Activated naive CD4-positive, alpha-beta T cell treated with Interleukin-2 at 50 U/mL for 16 hours (primary cell): ENCODE measurements around the gene GMEB2.

Source experiments
- DNase-seq: peaks from one replicate; pipeline ENCODE4 v3.0.0-alpha.2; 2020

The GMEB2 gene

GRCh38 chr20:63610581-63611435, 16.1 kb downstream of the GMEB2 start:
- no peak for DNase-seq

DNA sequence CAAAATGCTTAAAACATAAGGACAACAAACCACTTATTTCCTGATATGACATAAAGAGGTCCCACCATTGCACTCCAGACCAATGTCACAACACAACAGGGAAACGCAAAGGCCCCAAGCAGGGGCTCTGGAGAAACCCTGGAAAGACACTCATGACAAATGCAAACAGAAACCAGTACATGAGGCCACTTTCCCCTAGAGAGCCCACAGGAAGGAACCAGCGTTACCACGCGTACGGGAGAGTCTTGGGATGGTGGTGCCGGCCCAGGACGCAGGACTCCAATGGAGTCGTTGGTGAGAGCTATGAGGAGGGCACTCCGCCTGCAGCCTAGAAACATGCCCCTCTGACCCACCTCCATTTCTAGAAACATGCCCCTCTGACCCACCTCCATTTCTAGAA, 20.2 kb downstream of the GMEB2 start:
- no peak for DNase-seq

DNA sequence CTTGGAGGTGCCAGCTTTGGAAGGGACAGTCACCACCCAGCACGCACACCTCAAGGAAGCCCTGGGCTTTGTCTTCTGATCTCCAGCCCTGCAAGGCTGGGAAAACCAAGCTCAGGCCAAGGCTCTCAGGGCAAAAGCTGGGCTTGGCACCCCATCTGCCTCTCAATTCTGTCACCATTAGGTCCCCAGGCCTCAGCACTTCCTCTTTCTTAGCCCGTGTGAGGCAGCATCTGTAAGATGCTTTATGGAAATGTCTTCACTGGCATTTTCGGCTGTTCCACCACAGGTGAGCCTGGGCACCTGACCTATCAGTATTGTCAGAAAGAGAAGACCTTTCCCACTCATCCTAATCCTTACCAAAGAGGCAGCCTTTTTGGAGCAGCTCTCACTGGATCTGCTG, 24.6 kb downstream of the GMEB2 start:
- DNase-seq, result no peak

DNA sequence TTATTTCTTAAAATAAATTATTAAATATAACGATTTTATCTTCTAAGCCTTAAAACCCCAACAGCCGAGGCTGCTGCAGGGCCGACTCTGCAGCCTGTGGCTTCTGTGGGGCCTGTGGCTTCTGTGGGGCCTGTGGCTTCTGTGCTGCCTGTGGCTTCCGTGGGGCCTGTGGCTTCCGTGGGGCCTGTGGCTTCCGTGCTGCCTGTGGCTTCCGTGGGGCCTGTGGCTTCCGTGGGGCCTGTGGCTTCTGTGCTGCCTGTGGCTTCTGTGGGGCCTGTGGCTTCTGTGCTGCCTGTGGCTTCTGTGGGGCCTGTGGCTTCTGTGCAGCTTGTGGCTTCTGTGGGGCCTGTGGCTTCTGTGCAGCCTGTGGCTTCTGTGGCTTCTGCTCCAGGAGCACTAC, 25.2 kb downstream of the GMEB2 start:
- DNase-seq, result peak; percentile 10

DNA sequence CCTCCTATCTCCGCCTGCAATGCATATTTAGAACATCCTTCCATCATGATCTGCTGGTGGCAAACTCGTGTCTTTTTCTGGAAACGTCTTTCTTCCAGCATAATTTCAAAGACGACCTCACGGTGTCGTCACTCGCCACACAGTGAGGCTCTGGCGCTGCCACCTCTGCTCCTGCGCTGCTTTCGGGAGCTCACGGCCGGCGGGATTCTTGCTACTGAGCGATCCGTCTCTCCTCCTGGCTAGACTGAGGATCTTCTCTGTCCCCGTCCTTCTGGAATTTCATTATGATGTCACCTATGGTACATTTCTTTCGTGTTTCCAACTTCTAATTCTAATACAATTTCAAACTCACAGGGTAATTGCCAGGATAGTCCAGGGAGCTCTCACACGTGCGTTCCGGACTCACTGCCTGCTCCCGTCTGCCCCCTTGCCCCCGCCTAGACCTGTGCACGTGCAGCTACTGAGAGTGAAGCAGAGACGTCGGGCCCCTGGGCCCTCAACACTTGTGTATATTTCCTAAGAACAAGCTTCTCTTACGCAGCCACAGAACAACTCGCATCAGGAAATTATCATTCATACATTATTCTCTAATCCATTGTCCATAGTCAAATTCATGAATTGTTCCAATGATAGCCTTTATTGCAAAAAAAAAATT, 27.4 kb downstream of the GMEB2 start:
- DNase-seq, result no peak

DNA sequence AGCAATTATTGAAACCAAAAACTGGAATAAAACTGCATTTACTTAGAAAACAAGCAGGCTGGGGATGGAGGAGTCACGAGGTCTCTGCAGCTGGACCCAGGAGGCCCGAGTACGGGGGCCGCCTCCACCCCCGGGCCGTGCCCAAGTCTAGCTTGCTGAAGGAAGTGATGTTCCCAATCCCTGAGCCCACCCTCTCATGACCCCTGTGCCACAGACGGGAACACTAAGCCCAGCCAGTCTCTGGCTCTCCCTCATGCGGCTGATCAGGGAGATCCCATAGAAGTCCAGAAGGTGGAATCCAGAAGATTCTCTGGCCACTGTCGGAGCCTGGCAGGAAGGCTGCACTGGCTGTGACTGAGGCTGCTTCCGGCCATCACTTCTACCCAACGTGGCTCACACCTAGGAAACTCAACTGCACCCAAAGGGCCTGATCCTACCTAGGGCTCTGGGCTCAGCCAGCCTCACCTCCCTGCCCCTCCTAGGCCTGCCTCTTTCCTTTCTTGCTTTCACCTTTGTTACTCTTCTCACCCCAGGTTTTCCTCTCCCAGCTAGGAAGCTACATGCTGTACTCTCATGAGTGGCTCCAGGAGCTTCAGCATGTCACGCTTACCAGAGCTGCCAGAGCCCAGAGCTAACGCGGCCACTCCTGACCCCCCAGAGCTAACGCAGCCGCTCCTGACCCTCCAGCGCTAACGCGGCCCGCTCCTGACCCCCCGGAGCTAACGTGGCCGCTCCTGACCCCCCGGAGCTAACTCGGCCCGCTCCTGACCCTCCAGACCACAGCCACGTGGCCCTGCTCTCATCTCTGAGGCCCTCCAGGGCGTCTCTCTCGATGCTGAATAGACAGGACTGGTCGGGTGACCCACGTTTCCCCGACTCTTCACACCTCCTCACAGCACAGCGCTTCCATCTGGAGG, 28.2 kb downstream of the GMEB2 start:
- DNase-seq, result no peak

GRCh38 chr20:63597651-63598478, 29.0 kb downstream of the GMEB2 start:
- no peak for DNase-seq

GRCh38 chr20:63596423-63596822, 30.5 kb downstream of the GMEB2 start:
- DNase-seq, result no peak

DNA sequence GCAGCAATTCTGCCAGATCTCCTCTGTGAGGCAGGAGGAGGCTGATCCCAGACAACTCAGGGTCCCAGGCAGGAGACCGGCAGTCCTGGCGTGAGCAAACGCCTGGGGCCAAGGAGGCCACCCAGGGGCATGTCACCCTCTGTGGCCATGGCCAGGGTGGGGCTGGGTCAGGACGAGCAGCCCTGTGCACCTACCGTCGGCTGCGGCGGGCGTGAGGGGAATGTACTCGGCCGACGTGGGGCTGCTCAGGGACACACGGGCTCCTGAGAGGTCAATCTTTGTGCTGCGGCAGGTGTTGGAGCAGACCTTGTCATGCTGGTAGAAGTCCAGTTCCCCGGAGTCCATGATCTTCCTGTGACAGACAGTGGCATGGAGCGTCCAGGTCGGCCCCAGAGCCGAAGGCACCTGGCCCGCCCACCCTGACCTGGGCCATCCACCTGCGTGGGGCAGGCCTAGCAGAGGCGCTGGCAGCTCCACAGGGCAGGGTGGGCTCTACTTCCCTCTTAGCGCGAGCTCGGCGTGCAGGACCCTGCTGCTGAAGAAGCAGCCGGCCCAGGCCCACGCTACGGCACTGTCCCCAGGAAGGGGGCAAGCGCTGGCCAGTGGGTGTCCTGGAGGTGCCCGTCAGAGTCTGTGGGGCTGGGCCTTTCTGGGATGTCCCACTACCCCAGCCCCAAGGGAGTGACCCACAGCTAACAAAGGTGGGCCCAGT, 31.3 kb downstream of the GMEB2 start:
- no peak for DNase-seq

DNA sequence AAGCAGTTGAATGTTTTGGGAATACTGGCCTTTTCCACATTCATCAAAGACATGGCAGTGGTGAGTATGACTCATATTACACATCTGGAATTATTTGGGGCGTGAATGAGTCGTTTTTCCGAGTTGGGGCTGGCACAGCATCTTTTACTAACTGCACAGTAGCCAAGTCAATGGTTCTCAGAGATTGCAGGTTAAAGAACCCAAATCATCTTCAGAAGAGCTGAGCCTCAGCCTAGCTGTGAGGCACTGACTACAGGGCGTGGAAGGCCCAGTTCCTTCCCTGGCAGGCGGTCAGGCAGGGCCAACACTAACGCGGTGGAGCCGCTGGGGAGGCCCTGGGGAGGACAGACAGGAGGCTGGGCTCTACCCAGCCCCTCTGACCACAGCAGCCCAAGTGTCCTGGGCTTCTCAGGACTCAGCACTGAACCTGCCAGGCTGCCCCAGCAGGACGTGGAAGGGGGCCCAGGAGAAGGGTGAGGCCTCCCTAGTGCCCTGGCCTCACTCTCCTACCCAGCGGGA, 32.8 kb downstream of the GMEB2 start:
- DNase-seq, result no peak

GRCh38 chr20:63592661-63593060, 34.2 kb downstream of the GMEB2 start:
- no peak for DNase-seq

DNA sequence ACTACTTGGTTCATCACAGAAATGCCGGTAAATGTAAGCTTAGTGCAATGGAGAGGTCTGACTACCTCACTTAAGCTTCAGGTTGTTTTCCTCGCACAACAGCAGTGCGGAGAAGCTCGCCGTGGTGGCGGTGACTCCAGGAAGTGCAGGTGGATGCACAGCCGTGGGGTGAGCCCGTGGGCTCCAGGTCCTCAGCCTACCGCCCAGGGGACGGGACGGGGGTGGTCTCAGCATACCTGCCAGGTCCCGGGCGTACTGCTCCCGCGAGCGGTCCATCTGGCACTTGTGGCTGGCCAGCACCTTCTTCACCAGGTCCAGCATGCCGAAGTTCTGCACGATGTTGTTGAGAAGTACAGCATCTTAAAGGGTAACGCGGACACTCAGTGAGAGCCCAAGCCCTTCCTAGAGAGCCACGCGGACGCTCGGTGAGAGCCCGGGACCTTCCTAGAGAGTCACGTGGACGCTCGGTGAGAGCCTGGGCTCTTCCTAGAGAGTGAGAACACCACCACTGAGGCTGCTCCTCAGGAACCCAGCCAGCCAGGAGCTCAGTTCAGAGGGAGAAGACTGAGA, 35.0 kb downstream of the GMEB2 start:
- DNase-seq, result no peak

GRCh38 chr20:63591147-63591533, 35.8 kb downstream of the GMEB2 start:
- DNase-seq, result no peak

- DNase-seq, result no peak
These were observed 36.4 kb downstream of the GMEB2 start for GRCh38 chr20:63590218-63591146.

GRCh38 chr20:63589261-63590217, 37.4 kb downstream of the GMEB2 start:
- no peak for DNase-seq

DNA sequence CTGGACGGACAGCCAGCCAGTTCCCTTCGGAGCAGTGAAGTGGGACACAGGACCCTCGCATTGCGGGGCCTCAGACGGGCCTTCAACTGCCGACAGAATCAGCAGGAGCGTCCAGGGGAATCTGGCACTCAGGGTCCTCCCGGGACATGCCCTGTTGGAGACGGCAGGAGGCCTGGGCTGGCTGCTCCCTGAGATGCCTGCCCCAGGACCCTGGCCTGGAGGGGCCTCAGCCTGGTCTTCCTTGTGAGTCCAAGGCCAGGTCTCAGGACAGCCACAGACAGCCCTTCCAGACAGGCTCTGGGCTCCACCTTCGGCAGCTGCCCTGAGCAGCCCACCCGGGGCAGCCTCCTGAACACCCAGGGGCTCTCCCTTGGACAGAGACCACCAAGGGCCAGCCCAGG, 38.3 kb downstream of the GMEB2 start:
- no peak for DNase-seq

DNA sequence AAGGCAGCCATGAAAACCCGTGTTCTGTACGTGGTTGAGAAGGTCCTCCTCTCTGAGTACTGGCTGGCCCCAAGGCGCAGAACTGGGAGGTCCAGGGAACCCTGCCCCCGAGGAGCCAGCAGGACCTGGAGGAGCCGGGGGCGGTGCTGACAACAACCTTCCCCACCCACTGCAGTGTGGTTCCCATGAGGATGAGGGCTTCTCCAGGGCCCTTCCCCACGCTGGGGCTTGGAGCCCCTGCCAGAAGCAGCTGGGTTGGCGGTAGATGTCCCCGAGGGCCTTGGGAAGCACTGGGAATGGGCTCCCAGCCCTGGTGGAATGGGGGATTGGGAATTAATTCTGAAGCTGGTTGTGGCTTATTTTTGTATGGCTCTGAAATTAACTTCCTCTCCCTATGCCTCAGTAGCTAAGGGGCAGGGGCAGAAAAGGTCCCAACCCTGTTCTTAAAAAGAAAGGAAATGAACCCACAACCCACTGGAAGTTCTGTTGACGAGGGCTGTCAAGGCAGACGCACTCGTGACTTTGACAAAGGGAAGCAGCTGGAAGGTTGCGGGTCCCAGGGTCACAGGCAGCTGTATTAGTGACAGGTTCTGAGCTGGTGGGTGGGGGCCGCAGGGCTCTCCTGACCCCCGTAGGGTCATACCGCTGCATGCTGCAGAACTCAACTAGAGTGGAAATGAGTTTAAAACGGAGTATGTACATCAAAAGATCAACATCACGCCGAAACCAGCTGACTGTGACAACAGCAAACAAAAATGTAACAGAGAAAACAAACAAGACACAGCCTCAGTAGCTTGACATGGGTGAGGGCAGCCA, 38.9 kb downstream of the GMEB2 start:
- no peak for DNase-seq

GRCh38 chr20:63587256-63587655, 39.6 kb downstream of the GMEB2 start:
- no peak for DNase-seq
